Mesothelial cell of epicardium (in vitro differentiated cells): Measurements from ENCODE around the gene ESRRA. TPM values are rescaled to one million over a fixed set of nuclear protein-coding genes. Genes with fewer than 3 reads are reported as not detected.
A peak's percentile ranks its signal among the peaks of the same experiment; 100 is the strongest.

Experiments used
- DNase-seq, 2 experiments: peaks; one replicate each; pipeline ENCODE4 v3.0.0; 2021; ENCODE audit warnings: low spot score in 2 of 2; ENCODE audit not compliant: unreplicated experiment in 2 of 2
- H3K27ac Mint-ChIP-seq: 2 replicates; pipeline ENCODE4 v1.8.0; 2021; ENCODE audit warnings: mixed read lengths
- H3K27me3 Mint-ChIP-seq: 2 replicates; pipeline ENCODE4 v1.8.0; 2021; ENCODE audit warnings: low read depth, mixed read lengths
- H3K36me3 Mint-ChIP-seq: 2 replicates; pipeline ENCODE4 v1.8.0; 2021; ENCODE audit warnings: mixed read lengths
- H3K4me1 Mint-ChIP-seq: 2 replicates; pipeline ENCODE4 v1.8.0; 2021; ENCODE audit warnings: mixed read lengths
- H3K4me3 Mint-ChIP-seq: 2 replicates; pipeline ENCODE4 v1.8.0; 2021; ENCODE audit warnings: mild to moderate bottlenecking, moderate library complexity, mixed read lengths
- H3K9me3 Mint-ChIP-seq: 2 replicates; pipeline ENCODE4 v1.8.0; 2021; ENCODE audit warnings: mixed read lengths
- CTCF ChIP-seq: fragments of 200-600 bp; sonication (generic); IDR thresholded peaks from one replicate; pipeline ENCODE4 v1.5.0; 2021; ENCODE audit warnings: antibody characterized with exemption; ENCODE audit not compliant: unreplicated experiment
- total RNA-seq: library from RNA; stranded (reverse); gene quantifications from 3 replicates; pipeline ENCODE4 v1.2.1, GENCODE V29; 2021

The ESRRA gene
- total RNA-seq, 1 donor from 2014 or later, result 26.6 TPM

DNA sequence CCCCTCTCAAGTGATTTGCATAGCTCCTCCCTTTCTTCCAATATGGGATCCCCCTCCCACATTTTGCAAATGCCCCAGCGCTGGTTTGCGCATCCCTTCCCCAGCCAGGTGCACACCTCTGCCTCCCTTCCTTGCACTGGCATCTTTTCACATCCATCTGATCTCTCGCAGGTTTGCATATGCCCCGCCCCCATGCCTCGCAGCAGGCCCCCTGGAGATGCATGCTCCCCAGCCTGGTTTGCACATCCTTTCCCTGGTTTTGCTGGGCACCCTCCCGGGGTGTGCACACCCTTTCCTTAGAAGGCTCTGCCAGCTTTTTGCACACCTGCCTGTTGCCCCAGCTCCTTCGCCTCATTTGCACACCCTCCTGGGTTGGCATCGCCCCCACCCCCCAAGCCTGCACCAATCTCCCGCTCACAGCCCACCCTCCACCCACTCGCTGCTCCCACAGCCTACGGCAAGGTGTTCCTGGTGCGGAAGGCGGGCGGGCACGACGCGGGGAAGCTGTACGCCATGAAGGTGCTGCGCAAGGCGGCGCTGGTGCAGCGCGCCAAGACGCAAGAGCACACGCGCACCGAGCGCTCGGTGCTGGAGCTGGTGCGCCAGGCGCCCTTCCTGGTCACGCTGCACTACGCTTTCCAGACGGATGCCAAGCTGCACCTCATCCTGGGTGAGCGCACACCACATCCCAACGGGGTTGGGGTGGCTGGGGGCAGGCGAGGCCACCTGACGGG is 54.6 kb downstream of the ESRRA start:
- no peaks in the 10 kb centered on the region for H3K27me3 Mint-ChIP-seq
- H3K9me3 Mint-ChIP-seq, result no peaks in the 10 kb centered on the region
- peaks cover 26% of the 10 kb centered on the region for H3K4me1 Mint-ChIP-seq
- peaks cover 19% of the 10 kb centered on the region for H3K36me3 Mint-ChIP-seq
- no peak for DNase-seq
- peak overlapping the region; percentile 76 for H3K4me3 Mint-ChIP-seq
- no peak for TF ChIP-seq CTCF
- H3K27ac Mint-ChIP-seq, result peak overlapping the region; percentile 78

DNA sequence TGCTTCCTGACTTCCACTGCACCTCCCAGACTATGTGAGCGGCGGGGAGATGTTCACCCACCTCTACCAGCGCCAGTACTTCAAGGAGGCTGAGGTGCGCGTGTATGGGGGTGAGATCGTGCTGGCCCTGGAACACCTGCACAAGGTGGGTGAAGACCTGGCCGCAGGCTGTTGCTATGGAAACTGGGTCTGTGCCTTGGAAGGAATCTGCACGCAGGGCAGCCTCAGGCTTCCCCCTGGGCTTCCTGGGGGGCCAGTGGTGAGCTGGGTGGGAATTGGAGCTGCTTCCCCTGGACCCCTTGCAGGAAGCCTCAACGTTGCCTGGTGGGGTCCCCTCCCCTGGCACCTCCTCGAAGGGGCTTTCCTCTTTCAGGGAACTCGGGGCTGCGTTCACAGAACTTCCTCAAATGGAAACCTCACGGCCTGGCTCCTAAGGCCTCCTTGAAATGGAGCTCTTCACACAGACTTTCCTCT is 55.2 kb downstream of the ESRRA start:
- no peaks in the 10 kb centered on the region for H3K27me3 Mint-ChIP-seq
- H3K27ac Mint-ChIP-seq, result no peak overlapping the region
- DNase-seq, result no peak
- H3K9me3 Mint-ChIP-seq, result no peaks in the 10 kb centered on the region
- peak overlapping the region; percentile 76 for H3K4me3 Mint-ChIP-seq
- no peak for TF ChIP-seq CTCF
- H3K36me3 Mint-ChIP-seq, result peaks cover 22% of the 10 kb centered on the region
- H3K4me1 Mint-ChIP-seq, result peaks cover 24% of the 10 kb centered on the region

GRCh38 chr11:64361659-64362058 is 56.3 kb downstream of the ESRRA start:
- Mint-ChIP-seq H3K27ac (no peak overlapping the region), H3K36me3 (peaks cover 32% of the 10 kb centered on the region), H3K4me3 (no peak overlapping the region), H3K9me3 (no peaks in the 10 kb centered on the region), H3K27me3 (no peaks in the 10 kb centered on the region), H3K4me1 (peaks cover 21% of the 10 kb centered on the region)
- DNase-seq, result no peak
- no peak for TF ChIP-seq CTCF

DNA sequence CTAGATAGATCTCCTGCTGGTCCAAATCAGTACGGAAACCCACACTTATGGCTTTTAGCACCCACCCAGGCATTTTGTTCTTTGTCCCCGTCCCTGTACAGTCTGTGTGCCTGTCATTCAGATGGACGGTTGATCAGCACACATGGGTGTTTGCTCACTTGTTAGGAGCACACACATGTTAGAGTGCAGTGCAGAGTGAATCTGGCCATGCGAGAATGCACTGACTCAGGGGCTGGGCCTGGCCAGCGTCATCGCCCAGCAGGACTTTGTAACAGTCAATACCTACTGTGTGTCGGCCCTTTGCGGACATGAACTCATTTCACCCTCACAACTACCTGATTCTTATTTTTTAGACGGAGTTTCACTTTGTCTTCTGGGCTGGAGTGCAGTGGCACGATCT is 57.0 kb downstream of the ESRRA start:
- peaks cover 19% of the 10 kb centered on the region for H3K4me1 Mint-ChIP-seq
- H3K36me3 Mint-ChIP-seq, result peaks cover 34% of the 10 kb centered on the region
- H3K9me3 Mint-ChIP-seq, result no peaks in the 10 kb centered on the region
- no peak overlapping the region for H3K4me3 Mint-ChIP-seq
- H3K27ac Mint-ChIP-seq, result no peak overlapping the region
- H3K27me3 Mint-ChIP-seq, result no peaks in the 10 kb centered on the region
- TF ChIP-seq CTCF, result no peak
- DNase-seq, result no peak

GRCh38 chr11:64364435-64364834 is 59.1 kb downstream of the ESRRA start:
- peaks cover 42% of the 10 kb centered on the region for H3K36me3 Mint-ChIP-seq
- H3K9me3 Mint-ChIP-seq, result no peaks in the 10 kb centered on the region

More at GRCh38 chr11:64364435-64364834, 59.1 kb downstream of the ESRRA start:
- no peak overlapping the region for H3K4me3 Mint-ChIP-seq
- DNase-seq, result no peak
- no peak overlapping the region for H3K27ac Mint-ChIP-seq
- TF ChIP-seq CTCF, result no peak
- no peaks in the 10 kb centered on the region for H3K27me3 Mint-ChIP-seq
- peaks cover 8% of the 10 kb centered on the region for H3K4me1 Mint-ChIP-seq
